ENCODE results near the gene WDR43. TPM values are rescaled to one million over a fixed set of nuclear protein-coding genes. Genes with fewer than 3 reads are reported as not detected.

Gene WDR43
- polyA plus RNA-seq, 3 donors = 10.1 to 28.3 (median 21.3) TPM

DNA sequence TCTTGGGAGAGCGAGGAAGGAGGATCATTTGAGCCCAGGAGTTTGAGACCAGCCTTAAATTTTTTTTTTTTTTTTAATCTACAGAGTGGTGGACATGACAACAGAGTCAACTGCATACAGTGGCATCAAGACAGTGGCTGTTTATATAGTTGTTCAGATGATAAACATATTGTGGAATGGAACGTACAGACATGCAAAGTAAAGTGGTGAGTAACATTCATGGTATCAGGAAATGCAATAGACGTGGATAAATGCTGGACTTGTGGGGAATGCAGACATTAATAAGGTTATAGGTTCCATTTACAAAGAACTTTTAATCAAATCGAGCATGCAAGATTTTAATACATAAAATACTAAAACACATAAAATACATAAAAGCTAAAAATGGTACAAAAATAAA is 11.9 kb downstream of the WDR43 start:
- 87 to 94% (median 92%) methylated on average over 4 of the region's 4 CpGs for WGBS, 3 donors
- H3K27ac ChIP-seq (ENCODE audit: low read depth, low read length) = no peak overlapping the region

DNA sequence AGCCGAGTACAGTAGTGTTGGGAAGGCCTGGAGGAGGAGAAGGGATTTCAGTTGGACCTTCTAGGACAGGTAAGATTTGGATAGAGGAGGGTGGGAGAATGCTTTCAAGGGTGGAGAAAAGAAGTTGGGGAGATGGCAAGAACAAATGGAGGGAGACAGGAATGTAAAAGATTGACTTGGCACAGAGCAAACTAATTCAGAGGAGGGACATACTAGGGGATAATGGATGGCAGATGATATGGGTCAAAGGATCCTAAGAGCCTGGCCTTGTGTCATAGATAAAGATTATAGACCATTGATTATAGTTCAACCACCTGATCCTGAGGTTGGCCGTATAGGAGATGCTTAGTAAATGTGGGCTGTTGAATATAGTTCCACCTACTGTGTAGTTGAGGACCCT is 12.4 kb downstream of the WDR43 start:
- no peak overlapping the region for H3K27ac ChIP-seq (ENCODE audit: low read depth, low read length)
- 94 to 99% (median 98%) methylated on average over 2 of the region's 2 CpGs for WGBS, 3 donors

DNA sequence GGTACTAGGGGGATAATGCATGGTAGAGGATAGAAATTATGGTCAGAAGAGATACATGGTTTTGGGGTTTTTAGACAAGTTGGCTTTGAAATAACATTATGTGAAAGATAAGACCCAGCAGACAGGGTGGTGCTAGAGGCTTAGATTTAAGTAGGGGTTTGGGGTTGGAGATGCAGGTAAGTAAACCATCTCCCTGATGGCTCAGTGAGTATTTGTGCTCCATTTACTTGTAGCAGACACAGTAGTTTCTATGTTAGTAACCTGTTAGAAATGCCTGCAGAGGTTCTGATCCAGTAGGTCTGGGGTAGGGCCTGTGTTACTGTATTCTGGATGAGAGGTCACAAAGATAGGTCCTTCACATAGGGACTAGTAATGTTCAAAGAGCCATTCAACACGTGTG is 13.7 kb downstream of the WDR43 start:
- no peak overlapping the region for H3K27ac ChIP-seq (ENCODE audit: low read depth, low read length)
- 0 to 51% (median 26%) methylated on average over 1 of the region's 1 CpG for WGBS, 3 donors

GRCh38 chr2:28909655-28910353 is 15.3 kb downstream of the WDR43 start:
- no peak overlapping the region for H3K27ac ChIP-seq (ENCODE audit: low read depth, low read length)
- WGBS, 3 donors = 84 to 95% (median 91%) methylated on average over 6 of the region's 6 CpGs

GRCh38 chr2:28915939-28916338 is 21.5 kb downstream of the WDR43 start:
- no peak overlapping the region for H3K27ac ChIP-seq (ENCODE audit: low read depth, low read length)
- 88 to 92% (median 89%) methylated on average over 1 of the region's 1 CpG for WGBS, 3 donors

DNA sequence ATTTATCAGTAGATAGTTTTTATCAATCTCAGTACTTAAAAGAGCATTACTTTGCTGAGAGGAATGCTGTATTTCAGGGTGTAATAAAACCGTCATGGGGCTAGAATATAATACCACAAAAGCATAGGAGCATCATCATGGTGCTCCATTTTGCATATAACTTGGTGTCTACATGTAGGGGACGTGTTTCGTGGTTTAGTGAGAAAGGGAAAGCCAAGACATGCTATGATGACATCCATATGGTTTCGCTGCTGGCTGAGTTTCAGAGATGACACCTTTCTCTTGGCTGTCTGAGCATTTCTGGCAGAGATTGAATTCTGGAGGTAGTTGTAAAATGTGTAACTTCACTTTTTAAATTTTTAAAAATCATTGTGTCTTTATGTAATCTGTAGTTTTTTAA is 32.4 kb downstream of the WDR43 start:
- no peak overlapping the region for H3K27ac ChIP-seq (ENCODE audit: low read depth, low read length)
- WGBS, 3 donors = 74 to 96% (median 77%) methylated on average over 4 of the region's 4 CpGs

DNA sequence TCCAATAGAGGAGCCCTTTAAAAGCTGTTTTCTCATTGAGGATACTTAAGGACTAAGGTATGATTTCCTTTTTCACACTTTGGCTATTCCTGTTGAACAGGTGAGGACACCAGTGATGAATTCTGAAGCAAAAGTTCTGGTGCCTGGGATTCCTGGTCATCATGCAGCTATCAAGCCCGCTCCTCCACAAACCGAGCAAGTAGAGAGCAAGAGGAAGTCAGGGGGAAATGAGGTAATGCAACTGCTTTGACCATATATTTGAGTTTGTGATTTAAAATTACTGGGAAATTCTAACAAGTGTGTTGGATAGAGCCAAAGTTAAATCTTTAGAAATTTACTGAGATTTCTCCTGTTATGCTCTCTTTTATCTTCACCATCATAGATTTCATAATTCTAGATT is 33.0 kb downstream of the WDR43 start:
- WGBS, 3 donors = 69 to 96% (median 79%) methylated on average over 2 of the region's 2 CpGs
- no peak overlapping the region for H3K27ac ChIP-seq (ENCODE audit: low read depth, low read length)

DNA sequence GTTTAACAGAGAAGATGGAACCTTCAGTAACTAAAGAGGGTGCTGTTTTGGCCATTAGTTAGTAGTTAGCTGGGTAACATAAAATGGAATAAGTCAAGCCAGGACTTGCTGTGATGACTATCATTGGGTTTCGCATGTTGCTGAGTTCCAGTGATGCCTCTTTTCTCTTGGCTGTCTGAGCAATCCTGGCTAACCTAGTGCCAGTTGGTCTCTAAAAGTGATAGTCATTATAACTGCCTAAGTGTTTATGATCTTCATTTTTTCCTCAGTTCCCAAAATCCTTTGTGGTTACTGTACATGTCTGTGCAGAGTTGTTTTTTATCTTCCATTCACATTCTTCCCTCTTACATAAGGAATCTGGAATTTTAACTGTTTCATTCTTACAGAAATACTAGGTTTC is 33.4 kb downstream of the WDR43 start:
- 97 to 100% (median 98%) methylated on average over 1 of the region's 1 CpG for WGBS, 3 donors

DNA sequence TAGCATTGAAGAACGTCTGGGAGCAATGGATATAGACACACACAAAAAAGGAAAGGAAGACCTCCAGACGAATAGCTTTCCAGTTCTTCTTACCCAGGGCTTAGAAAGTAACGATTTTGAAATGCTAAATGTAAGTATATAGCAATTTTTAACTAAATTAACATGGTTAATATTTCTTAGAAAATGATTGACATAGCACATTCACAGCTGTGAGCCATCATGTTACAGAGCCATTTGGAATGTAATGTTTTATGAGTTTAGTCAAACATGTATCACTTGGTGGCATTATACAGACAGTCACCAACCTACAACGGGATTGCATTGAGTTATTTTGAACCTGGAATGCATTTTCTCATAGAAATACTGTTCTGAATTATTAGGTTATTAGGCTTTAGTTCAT is 35.1 kb downstream of the WDR43 start:
- 70 to 89% (median 88%) methylated on average over 4 of the region's 4 CpGs for WGBS, 3 donors

More for the DNA sequence above, 33.4 kb downstream of the WDR43 start:
- no peak overlapping the region for H3K27ac ChIP-seq (ENCODE audit: low read depth, low read length)

DNA sequence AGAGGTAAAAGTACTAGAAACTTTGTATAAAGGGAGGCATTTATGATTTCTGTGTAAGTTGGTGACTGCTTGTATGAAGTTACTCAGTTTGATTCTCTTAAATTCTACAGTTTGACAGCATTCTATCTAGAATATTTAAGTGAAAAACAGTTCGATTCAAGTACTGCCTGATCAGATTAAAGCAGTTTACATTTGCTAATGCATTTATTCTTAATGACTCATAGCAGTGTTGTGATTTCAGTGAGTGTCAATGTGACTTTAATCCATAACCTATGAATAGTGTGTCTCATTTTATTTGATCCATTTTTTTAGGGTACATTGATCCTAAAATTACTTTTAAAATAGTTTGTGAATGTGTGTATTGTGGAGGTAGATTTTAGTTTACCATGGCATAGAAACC is 35.7 kb downstream of the WDR43 start:
- WGBS, 3 donors = 70 to 91% (median 87%) methylated on average over 1 of the region's 1 CpG
- H3K27ac ChIP-seq (ENCODE audit: low read depth, low read length) = no peak overlapping the region

More for the DNA sequence above, 35.1 kb downstream of the WDR43 start:
- no peak overlapping the region for H3K27ac ChIP-seq (ENCODE audit: low read depth, low read length)

- H3K27ac ChIP-seq (ENCODE audit: low read depth, low read length) = no peak overlapping the region
- WGBS, 3 donors = 91 to 99% (median 96%) methylated on average over 2 of the region's 2 CpGs
These were observed 40.3 kb downstream of the WDR43 start for GRCh38 chr2:28934769-28935168.

DNA sequence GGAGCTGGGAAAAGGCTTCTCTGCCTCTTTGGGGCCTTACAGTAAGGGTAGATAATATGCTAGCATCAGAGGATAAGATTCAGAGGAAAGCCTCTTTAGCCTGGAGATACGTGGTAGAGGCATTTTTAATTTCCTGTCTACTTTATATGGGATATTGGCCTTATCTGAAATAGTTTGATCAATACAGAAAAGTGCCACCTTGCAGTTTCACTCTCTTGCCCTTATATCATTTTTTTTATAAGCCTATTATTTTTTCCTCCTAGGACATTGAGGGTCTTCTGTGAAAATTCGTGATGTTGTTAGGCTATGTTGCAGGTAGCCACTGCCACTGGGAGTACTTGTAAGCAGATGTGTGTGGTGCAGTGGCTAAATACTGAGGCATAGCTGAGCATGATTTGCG is 46.5 kb downstream of the WDR43 start:
- H3K27ac ChIP-seq (ENCODE audit: low read depth, low read length) = no peak overlapping the region
- WGBS, 3 donors = 88 to 91% (median 89%) methylated on average over 3 of the region's 3 CpGs

GRCh38 chr2:28944535-28945248 is 50.2 kb downstream of the WDR43 start:
- 90 to 94% (median 93%) methylated on average over 14 of the region's 14 CpGs for WGBS, 3 donors
- H3K27ac ChIP-seq (ENCODE audit: low read depth, low read length) = no peak overlapping the region

DNA sequence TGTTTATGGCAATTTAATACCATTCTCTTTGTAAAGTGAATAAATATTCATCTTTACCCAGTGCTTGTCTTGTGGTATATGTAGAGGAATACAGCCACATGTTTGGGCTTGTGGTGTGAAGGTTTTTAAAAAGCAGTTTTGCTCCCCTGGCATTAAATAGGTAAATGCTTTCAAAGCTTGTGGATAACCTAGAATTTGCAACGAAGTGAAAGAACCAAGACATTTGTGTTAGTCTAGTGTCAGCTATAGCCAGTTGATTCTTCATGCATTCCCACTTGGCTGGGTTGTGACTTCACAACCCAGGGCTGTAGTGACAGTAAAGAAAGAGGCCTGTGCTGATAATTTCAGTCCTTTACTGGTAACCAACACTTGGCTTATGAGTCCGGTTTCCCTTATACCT is 53.7 kb downstream of the WDR43 start:
- 97 to 99% (median 99%) methylated on average over 2 of the region's 2 CpGs for WGBS, 3 donors
- no peak overlapping the region for H3K27ac ChIP-seq (ENCODE audit: low read depth, low read length)

DNA sequence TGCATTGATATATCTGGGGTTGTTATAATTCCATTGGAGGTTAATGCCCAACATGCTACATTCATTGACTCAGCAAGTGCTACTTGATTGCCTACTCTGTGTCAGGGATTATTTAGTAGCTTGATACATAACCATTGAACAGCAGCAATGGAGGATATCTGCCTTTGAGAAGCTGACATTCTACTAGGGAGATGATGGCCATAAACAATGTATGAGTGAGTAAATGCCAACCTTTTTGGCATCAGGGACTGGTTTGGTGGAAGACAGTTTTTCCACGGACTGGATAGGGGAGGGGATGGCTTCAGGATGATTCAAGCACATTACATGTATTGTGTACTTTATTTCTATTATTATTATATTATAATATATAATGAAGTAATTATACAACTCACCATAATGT is 54.7 kb downstream of the WDR43 start:
- WGBS, 3 donors = 95 to 100% (median 100%) methylated on average over 1 of the region's 1 CpG
- no peak overlapping the region for H3K27ac ChIP-seq (ENCODE audit: low read depth, low read length)

GRCh38 chr2:28949617-28950305 is 55.3 kb downstream of the WDR43 start:
- no peak overlapping the region for H3K27ac ChIP-seq (ENCODE audit: low read depth, low read length)
- 86 to 88% (median 88%) methylated on average over 11 of the region's 11 CpGs for WGBS, 3 donors

DNA sequence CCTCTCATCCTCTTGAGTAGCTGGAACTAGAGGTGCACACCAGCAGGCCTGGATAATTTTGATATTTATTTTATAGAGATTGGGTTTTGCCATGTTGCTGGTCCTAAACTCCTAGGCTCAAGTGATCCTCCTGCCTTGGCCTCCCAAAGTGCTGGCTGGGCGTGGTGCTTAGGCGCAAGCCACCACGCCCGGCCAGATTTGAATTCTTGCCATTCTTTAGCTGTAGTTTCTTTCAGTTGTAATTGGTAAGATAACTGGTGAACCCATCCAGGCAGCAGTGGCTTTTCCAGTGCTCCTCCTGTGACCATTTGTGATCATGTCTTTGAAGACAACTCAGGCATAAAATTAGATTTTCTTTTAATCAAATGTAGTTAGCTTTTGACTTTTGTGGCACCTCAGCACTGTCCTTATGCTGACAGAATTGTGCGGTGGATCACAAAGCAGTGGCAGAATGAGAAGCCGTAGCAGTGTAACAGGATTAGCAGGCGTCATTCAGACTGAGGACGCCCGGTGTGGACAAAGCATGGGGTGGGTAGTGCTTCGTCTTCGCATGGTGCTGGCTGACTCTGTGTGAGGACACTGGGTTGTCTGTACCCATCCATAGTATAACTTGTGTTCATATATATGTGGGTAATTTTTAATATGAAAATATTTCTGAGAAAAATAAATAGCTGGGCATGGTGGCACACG is 56.6 kb downstream of the WDR43 start:
- WGBS, 3 donors = 96 to 97% (median 97%) methylated on average over 12 of the region's 12 CpGs

DNA sequence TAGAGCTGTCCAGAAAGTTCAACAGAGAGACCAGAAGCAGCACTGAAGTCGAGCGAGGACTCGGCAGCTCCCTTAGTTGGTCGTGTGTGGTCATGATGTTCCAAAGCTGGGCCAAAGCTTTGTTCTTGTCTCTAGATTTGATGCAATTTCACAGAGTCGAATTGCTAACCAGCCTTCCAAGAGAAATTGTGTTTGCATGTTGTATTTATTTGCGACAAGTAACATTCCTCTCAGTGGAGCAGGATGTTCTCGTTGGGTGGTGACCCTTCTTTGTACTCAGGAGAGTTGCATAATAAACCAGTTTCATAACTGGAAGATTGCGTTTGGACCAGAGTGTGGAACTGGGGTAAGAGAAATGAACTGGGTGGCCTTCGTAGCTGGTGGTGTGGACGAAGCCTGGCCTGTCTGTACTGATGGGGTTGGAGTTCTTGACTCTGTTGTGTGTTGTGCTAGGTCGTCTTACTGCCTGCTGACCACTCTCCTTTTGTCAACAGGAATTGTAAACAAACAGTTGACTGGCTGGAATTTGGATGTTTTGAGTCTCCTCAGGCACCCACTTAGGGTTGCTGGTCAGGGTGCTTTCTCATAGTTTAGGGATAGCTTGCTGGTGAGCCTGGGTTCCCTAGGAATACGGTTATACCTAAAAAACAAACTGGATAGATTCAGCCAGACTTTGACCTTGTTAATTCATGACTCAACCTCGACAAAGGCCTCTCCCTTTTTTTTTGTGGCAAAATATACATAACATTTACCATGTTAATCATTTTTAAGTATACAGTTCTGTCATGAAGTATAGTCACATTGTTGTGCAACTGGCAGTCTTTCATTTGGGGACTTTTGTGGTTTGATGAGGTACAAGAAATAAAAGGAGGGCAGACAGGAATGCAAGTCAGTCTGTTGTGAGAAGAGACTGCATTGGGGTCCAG is 57.7 kb downstream of the WDR43 start:
- WGBS, 3 donors = 46 to 70% (median 50%) methylated on average over 13 of the region's 13 CpGs
- no peak overlapping the region for H3K27ac ChIP-seq (ENCODE audit: low read depth, low read length)

More for the DNA sequence above, 56.6 kb downstream of the WDR43 start:
- peak overlapping the region; percentile 65 for H3K27ac ChIP-seq (ENCODE audit: low read depth, low read length)

Measured in adipose tissue (tissue), 3 donors.